ENCODE results near the gene SAC3D1. TPM values are rescaled to one million over a fixed set of nuclear protein-coding genes. Genes with fewer than 3 reads are reported as not detected.
A peak's percentile ranks its signal among the peaks of the same experiment; 100 is the strongest.

SAC3D1 gene
- total and polyA plus RNA-seq, 2 experiments from 2014 or later, result 12.8 to 14.9 TPM

GRCh38 chr11:65078786-65079342, 37.9 kb downstream of the SAC3D1 start:
- Histone ChIP-seq H3K9me3 (ENCODE audit: low read depth) (no peaks in the 10 kb centered on the region), H3K27me3 (replicated peaks; ENCODE audit: insufficient read depth) (no peaks in the 10 kb centered on the region), H3K9me2 (ENCODE audit: insufficient read depth) (no peaks in the 10 kb centered on the region), H3K27ac (no peak overlapping the region), H3K4me1 (ENCODE audit: insufficient read depth) (no peaks in the 10 kb centered on the region), H3K4me3 (no peak overlapping the region), H3K36me3 (ENCODE audit: low read depth) (no peaks in the 10 kb centered on the region), H2AFZ (no peak overlapping the region), H3F3A (ENCODE audit: insufficient read depth) (no peaks in the 10 kb centered on the region), H3K4me2 (ENCODE audit: unreplicated experiment) (no peak overlapping the region), H3K79me2 (ENCODE audit: insufficient read depth) (peaks cover 54% of the 10 kb centered on the region), H4K20me1 (ENCODE audit: insufficient read depth) (no peaks in the 10 kb centered on the region), H3K9ac (no peak overlapping the region)
- in situ Hi-C loops (cut with MboI), result no loop called here
- TF ChIP-seq EZH2 (IDR thresholded peaks at IDR 0.05; ENCODE audit: insufficient read depth, poor library complexity, severe bottlenecking) (no peak), EZH2phosphoT487 (IDR thresholded peaks at IDR 0.05; ENCODE audit: insufficient read depth, low read depth) (no peak)
- no peak for DNase-seq
- 94 to 96% methylated on average over 9 of the region's 9 CpGs for WGBS, 2 experiments (ENCODE audit: low coverage in 1 of 2, low lambda C conversion rate in 2 of 2, missing lambda C conversion rate in 2 of 2)

- H3K36me3 ChIP-seq (ENCODE audit: low read depth), result peaks cover 9% of the 10 kb centered on the region; the same call in 1 of the 2 replicates
- TF ChIP-seq EZH2phosphoT487 (IDR thresholded peaks at IDR 0.05; ENCODE audit: insufficient read depth, low read depth) (no peak), EZH2 (IDR thresholded peaks at IDR 0.05; ENCODE audit: insufficient read depth, poor library complexity, severe bottlenecking) (no peak)
Measured at GRCh38 chr11:65083134-65083833, 42.3 kb downstream of the SAC3D1 start.

GRCh38 chr11:65083834-65084597, 43.0 kb downstream of the SAC3D1 start, which contains the start of the genes CDCA5 and ZFPL1:
Gene CDCA5, minus strand, starts transcription at chr11:65084040. Its CDS starts 62 bp downstream, at chr11:65083978.
Gene ZFPL1, plus strand, starts transcription at chr11:65084222. Its CDS starts 477 bp downstream, at chr11:65084699.
- H3K79me2 ChIP-seq (ENCODE audit: insufficient read depth), result peaks cover 58% of the 10 kb centered on the region
- TF ChIP-seq EZH2phosphoT487 (IDR thresholded peaks at IDR 0.05; ENCODE audit: insufficient read depth, low read depth), result no peak
- no peak for TF ChIP-seq EZH2 (IDR thresholded peaks at IDR 0.05; ENCODE audit: insufficient read depth, poor library complexity, severe bottlenecking)

More at GRCh38 chr11:65083134-65083833, 42.3 kb downstream of the SAC3D1 start:
- H3K4me1 ChIP-seq (ENCODE audit: insufficient read depth), result 0 out of 2 replicates have a peak, but pooled peaks cover 5% of the 10 kb centered on the region
- H4K20me1 ChIP-seq (ENCODE audit: insufficient read depth), result no peaks in the 10 kb centered on the region
- peak overlapping the region; percentile 94 for H3K9ac ChIP-seq
- H3K9me3 ChIP-seq (ENCODE audit: low read depth), result no peaks in the 10 kb centered on the region
- H3K79me2 ChIP-seq (ENCODE audit: insufficient read depth), result peaks cover 65% of the 10 kb centered on the region
- 5 to 6% methylated on average over 13 of the region's 13 CpGs for WGBS, 2 experiments (ENCODE audit: low coverage in 1 of 2, low lambda C conversion rate in 2 of 2, missing lambda C conversion rate in 2 of 2)
- peak overlapping the region; percentile 93 for H2AFZ ChIP-seq
- no peaks in the 10 kb centered on the region for H3K9me2 ChIP-seq (ENCODE audit: insufficient read depth)
- peak overlapping the region; percentile 93 for H3K4me3 ChIP-seq
- H3K27me3 ChIP-seq (replicated peaks; ENCODE audit: insufficient read depth), result no peaks in the 10 kb centered on the region
- H3K4me2 ChIP-seq (ENCODE audit: unreplicated experiment), result peak overlapping the region; percentile 79
- in situ Hi-C loops (cut with MboI), result no loop called here
- DNase-seq, result peak; percentile 30
- H3F3A ChIP-seq (ENCODE audit: insufficient read depth), result no peaks in the 10 kb centered on the region
- peak overlapping the region; percentile 89 for H3K27ac ChIP-seq

More at GRCh38 chr11:65083834-65084597, 43.0 kb downstream of the SAC3D1 start, which contains the start of the genes CDCA5 and ZFPL1:
- Histone ChIP-seq H3K27ac (peak within 1 kb of the TSS; percentile 89), H3K9me2 (ENCODE audit: insufficient read depth) (no peaks in the 10 kb centered on the region), H3K4me1 (ENCODE audit: insufficient read depth) (0 out of 2 replicates have a peak, but pooled peaks cover 5% of the 10 kb centered on the region), H3K4me3 (peak within 1 kb of the TSS; percentile 93), H3K4me2 (ENCODE audit: unreplicated experiment) (peak within 1 kb of the TSS; percentile 93), H3K9me3 (ENCODE audit: low read depth) (no peaks in the 10 kb centered on the region), H3K9ac (peak within 1 kb of the TSS; percentile 94), H3F3A (ENCODE audit: insufficient read depth) (no peaks in the 10 kb centered on the region), H4K20me1 (ENCODE audit: insufficient read depth) (no peaks in the 10 kb centered on the region), H3K27me3 (replicated peaks; ENCODE audit: insufficient read depth) (no peaks in the 10 kb centered on the region), H3K36me3 (ENCODE audit: low read depth) (peaks cover 9% of the 10 kb centered on the region; the same call in 1 of the 2 replicates), H2AFZ (peak within 1 kb of the TSS; percentile 93)
- in situ Hi-C loops (cut with MboI), result no loop called here
- 1 to 3% methylated on average over 77 to 79 of the region's 79 CpGs for WGBS, 2 experiments (ENCODE audit: low coverage in 1 of 2, low lambda C conversion rate in 2 of 2, missing lambda C conversion rate in 2 of 2)
- peak; percentile 99 for DNase-seq
